ENCODE measurements around the gene ARHGAP15.

ARHGAP15 gene

GRCh38 chr2:143792602-143793001 lies 663.4 kb downstream of the ARHGAP15 start:
- Histone ChIP-seq H3K9me3 (no peaks in the 10 kb centered on the region), H3K27ac (no peak overlapping the region), H3K27me3 (no peaks in the 10 kb centered on the region), H3K36me3 (no peaks in the 10 kb centered on the region), H3K4me1 (ENCODE audit: control insufficient read depth in 1 of 2, insufficient read depth in 1 of 2, low read depth in 1 of 2, low read length in 1 of 2) (peaks cover 0 to 9% of the 10 kb centered on the region in 2 experiments), H3K4me3 (ENCODE audit: low read depth in 1 of 2, low read length in 1 of 2) (no peak overlapping the region)
- no peak for TF ChIP-seq CTCF (IDR thresholded peaks at IDR 0.05)

GRCh38 chr2:143793381-143793780 lies 664.2 kb downstream of the ARHGAP15 start:
- Histone ChIP-seq H3K27ac (no peak overlapping the region), H3K36me3 (no peaks in the 10 kb centered on the region), H3K27me3 (no peaks in the 10 kb centered on the region), H3K9me3 (no peaks in the 10 kb centered on the region), H3K4me1 (ENCODE audit: control insufficient read depth in 1 of 2, insufficient read depth in 1 of 2, low read depth in 1 of 2, low read length in 1 of 2) (peaks cover 0 to 9% of the 10 kb centered on the region in 2 experiments), H3K4me3 (ENCODE audit: low read depth in 1 of 2, low read length in 1 of 2) (no peak overlapping the region)
- TF ChIP-seq CTCF (IDR thresholded peaks at IDR 0.05), result no peak

GRCh38 chr2:143796051-143796450 lies 666.8 kb downstream of the ARHGAP15 start:
- Histone ChIP-seq H3K9me3 (no peaks in the 10 kb centered on the region), H3K36me3 (no peaks in the 10 kb centered on the region), H3K4me1 (ENCODE audit: control insufficient read depth in 1 of 2, insufficient read depth in 1 of 2, low read depth in 1 of 2, low read length in 1 of 2) (peaks cover 0 to 9% of the 10 kb centered on the region in 2 experiments), H3K27ac (no peak overlapping the region), H3K27me3 (no peaks in the 10 kb centered on the region), H3K4me3 (ENCODE audit: low read depth in 1 of 2, low read length in 1 of 2) (no peak overlapping the region)
- no peak for TF ChIP-seq CTCF (IDR thresholded peaks at IDR 0.05)

GRCh38 chr2:143801561-143801960 lies 672.3 kb downstream of the ARHGAP15 start:
- H3K4me1 ChIP-seq (ENCODE audit: control insufficient read depth in 1 of 2, insufficient read depth in 1 of 2, low read depth in 1 of 2, low read length in 1 of 2), result peaks cover 0 to 9% of the 10 kb centered on the region in 2 experiments
- H3K9me3 ChIP-seq, result no peaks in the 10 kb centered on the region
- TF ChIP-seq CTCF (IDR thresholded peaks at IDR 0.05), result no peak
- H3K4me3 ChIP-seq (ENCODE audit: low read depth in 1 of 2, low read length in 1 of 2), result no peak overlapping the region
- no peaks in the 10 kb centered on the region for H3K36me3 ChIP-seq
- no peak overlapping the region for H3K27ac ChIP-seq
- H3K27me3 ChIP-seq, result no peaks in the 10 kb centered on the region

- TF ChIP-seq CTCF (IDR thresholded peaks at IDR 0.05), result no peak
- H3K27ac ChIP-seq, result no peak overlapping the region
- H3K9me3 ChIP-seq, result no peaks in the 10 kb centered on the region
- H3K27me3 ChIP-seq, result no peaks in the 10 kb centered on the region
- H3K4me1 ChIP-seq (ENCODE audit: control insufficient read depth in 1 of 2, insufficient read depth in 1 of 2, low read depth in 1 of 2, low read length in 1 of 2), result peaks cover 3 to 8% of the 10 kb centered on the region in 2 experiments
- H3K4me3 ChIP-seq (ENCODE audit: low read depth in 1 of 2, low read length in 1 of 2), result no peak overlapping the region
- no peaks in the 10 kb centered on the region for H3K36me3 ChIP-seq
Measured at GRCh38 chr2:143802242-143802641, 673.0 kb downstream of the ARHGAP15 start.

All from neutrophil (primary cell).